MM.1S (cell line): ENCODE results near the gene LRRTM2.

Source experiments
- CTCF ChIP-seq: fragments of 300-600 bp; sonication (generic); IDR thresholded peaks from 2 replicates; pipeline ENCODE4 v1.5.1; 2016; ENCODE audit warnings: antibody characterized with exemption, low read length, mixed read lengths
- EZH2 ChIP-seq: fragments of 300-600 bp; sonication (generic); optimal IDR thresholded peaks from 2 replicates; pipeline ENCODE3; 2017; ENCODE audit warnings: low read depth, mild to moderate bottlenecking, antibody characterized with exemption, low read length, mixed read lengths

- TF ChIP-seq CTCF: no peak
- TF ChIP-seq EZH2: no peak
These were observed 38.0 kb downstream of the LRRTM2 start for GRCh38 chr5:138837160-138837559.
